GM12875 (cell line): ENCODE data around the gene KCNMA1.

Experiments used
- H3K4me3 ChIP-seq: one replicate; pipeline ENCODE4 v1.5.1; 2011; ENCODE audit warnings: low read depth, low read length, control low read depth
- CTCF ChIP-seq: IDR thresholded peaks from 2 replicates; pipeline ENCODE4 v1.5.1; 2011; ENCODE audit warnings: low read depth, mild to moderate bottlenecking, control low read depth, inconsistent platforms, low read length, moderate library complexity, borderline replicate concordance; ENCODE audit not compliant: insufficient read depth

Gene KCNMA1

GRCh38 chr10:77123330-77123729 lies 514.3 kb downstream of the KCNMA1 start:
- no peak for TF ChIP-seq CTCF
- H3K4me3 ChIP-seq, result no peak overlapping the region

GRCh38 chr10:77121829-77122228 lies 515.8 kb downstream of the KCNMA1 start:
- H3K4me3 ChIP-seq, result no peak overlapping the region
- no peak for TF ChIP-seq CTCF

- no peak overlapping the region for H3K4me3 ChIP-seq
- no peak for TF ChIP-seq CTCF
Observed at GRCh38 chr10:77120666-77121376, 516.8 kb downstream of the KCNMA1 start.

GRCh38 chr10:77120012-77120411 lies 517.6 kb downstream of the KCNMA1 start:
- TF ChIP-seq CTCF, result no peak
- no peak overlapping the region for H3K4me3 ChIP-seq

- no peak for TF ChIP-seq CTCF
- H3K4me3 ChIP-seq, result no peak overlapping the region
Observed at GRCh38 chr10:77118603-77119282, 518.9 kb downstream of the KCNMA1 start.

- H3K4me3 ChIP-seq, result no peak overlapping the region
- TF ChIP-seq CTCF, result no peak
Observed at GRCh38 chr10:77117501-77117900, 520.1 kb downstream of the KCNMA1 start.

- H3K4me3 ChIP-seq, result no peak overlapping the region
- TF ChIP-seq CTCF, result no peak
Observed at GRCh38 chr10:77116904-77117303, 520.7 kb downstream of the KCNMA1 start.
